ENCODE results near the gene OPCML.

GRCh38 chr11:132646890-132647289 is 885.4 kb downstream of the OPCML start:
- TF ChIP-seq CTCF (IDR thresholded peaks at IDR 0.05): no peak
- TF ChIP-seq POLR2AphosphoS5 (IDR thresholded peaks at IDR 0.05): no peak
- no peak for TF ChIP-seq POLR2A (IDR thresholded peaks at IDR 0.05)

All from prostate gland (tissue), 2 donors.